Thoracic aorta (tissue), 2 donors: ENCODE data around the gene SORL1-AS1.

Experiments used
- ATAC-seq: fragments of 150-250 bp; one replicate; pipeline ENCODE4 v1.8.0; 2017; ENCODE audit warnings: low read depth; ENCODE audit not compliant: insufficient number of reproducible peaks, low FRiP score
- DNase-seq: peaks from one replicate; pipeline ENCODE4 v3.0.0-alpha.2; 2020; ENCODE audit warnings: low spot score
- H3K27ac ChIP-seq, 2 donors: fragments of 200-600 bp; sonication (generic); 1 replicate in 1 of 2; 2 replicates in 1 of 2; pipeline ENCODE4 v1.5.1; 2016; ENCODE audit warnings: mild to moderate bottlenecking in 2 of 2, moderate library complexity in 2 of 2
- H3K27me3 ChIP-seq: fragments of 200-600 bp; sonication (generic); replicated peaks from 2 replicates; pipeline ENCODE4 v1.6.0; 2016; ENCODE audit warnings: mild to moderate bottlenecking; ENCODE audit not compliant: insufficient read depth
- H3K36me3 ChIP-seq: fragments of 200-600 bp; sonication (generic); one replicate; pipeline ENCODE4 v1.5.1; 2016
- H3K4me1 ChIP-seq, 2 donors: fragments of 200-600 bp; sonication (generic); 1 replicate in 1 of 2; 2 replicates in 1 of 2; pipeline versions ENCODE4 v1.5.1 to v1.6.0; 2016; ENCODE audit warnings: low read depth in 2 of 2, mild to moderate bottlenecking in 1 of 2; ENCODE audit not compliant: control insufficient read depth in 1 of 2
- H3K4me3 ChIP-seq: fragments of 200-600 bp; sonication (generic); 2 replicates; pipeline ENCODE4 v1.5.1; 2016; ENCODE audit warnings: mild to moderate bottlenecking
- H3K9me3 ChIP-seq: fragments of 200-600 bp; sonication (generic); 2 replicates; pipeline ENCODE4 v1.5.1; 2016
- TF ChIP-seq, protein P1 (sequence below): fragments of 200-600 bp; sonication (generic); IDR thresholded peaks from one replicate; pipeline ENCODE4 v1.5.1; 2019; ENCODE audit warnings: antibody characterized with exemption

The SORL1-AS1 gene

DNA sequence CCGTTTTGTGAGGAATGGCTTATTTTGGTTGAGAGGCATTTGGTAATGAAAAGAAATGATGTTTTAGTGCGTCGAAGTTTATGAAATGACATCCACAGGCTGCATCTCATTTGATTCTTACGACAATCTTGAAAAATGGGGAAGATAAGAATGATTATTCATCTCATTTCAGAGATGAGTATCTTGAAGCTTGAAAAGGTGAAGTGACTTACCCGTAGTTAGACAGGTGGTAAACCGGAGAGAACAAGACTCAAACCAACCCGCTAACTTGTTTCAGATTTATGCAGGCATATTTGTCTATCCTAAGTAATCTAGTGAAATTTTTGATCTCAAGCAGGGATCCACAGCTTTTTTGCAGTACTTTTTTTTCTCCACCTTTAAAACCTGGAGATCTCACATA, 9.1 kb upstream of the SORL1-AS1 start:
- no peaks in the 10 kb centered on the region for H3K36me3 ChIP-seq
- H3K27me3 ChIP-seq, result no peaks in the 10 kb centered on the region
- ATAC-seq (no peak), DNase-seq (no peak)
- no peak overlapping the region for H3K27ac ChIP-seq
- H3K4me3 ChIP-seq, result no peak overlapping the region
- TF ChIP-seq, protein P1, sequence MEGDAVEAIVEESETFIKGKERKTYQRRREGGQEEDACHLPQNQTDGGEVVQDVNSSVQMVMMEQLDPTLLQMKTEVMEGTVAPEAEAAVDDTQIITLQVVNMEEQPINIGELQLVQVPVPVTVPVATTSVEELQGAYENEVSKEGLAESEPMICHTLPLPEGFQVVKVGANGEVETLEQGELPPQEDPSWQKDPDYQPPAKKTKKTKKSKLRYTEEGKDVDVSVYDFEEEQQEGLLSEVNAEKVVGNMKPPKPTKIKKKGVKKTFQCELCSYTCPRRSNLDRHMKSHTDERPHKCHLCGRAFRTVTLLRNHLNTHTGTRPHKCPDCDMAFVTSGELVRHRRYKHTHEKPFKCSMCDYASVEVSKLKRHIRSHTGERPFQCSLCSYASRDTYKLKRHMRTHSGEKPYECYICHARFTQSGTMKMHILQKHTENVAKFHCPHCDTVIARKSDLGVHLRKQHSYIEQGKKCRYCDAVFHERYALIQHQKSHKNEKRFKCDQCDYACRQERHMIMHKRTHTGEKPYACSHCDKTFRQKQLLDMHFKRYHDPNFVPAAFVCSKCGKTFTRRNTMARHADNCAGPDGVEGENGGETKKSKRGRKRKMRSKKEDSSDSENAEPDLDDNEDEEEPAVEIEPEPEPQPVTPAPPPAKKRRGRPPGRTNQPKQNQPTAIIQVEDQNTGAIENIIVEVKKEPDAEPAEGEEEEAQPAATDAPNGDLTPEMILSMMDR, result no peak
- peaks cover 18 to 37% of the 10 kb centered on the region in 2 donors for H3K4me1 ChIP-seq
- H3K9me3 ChIP-seq, result no peaks in the 10 kb centered on the region

DNA sequence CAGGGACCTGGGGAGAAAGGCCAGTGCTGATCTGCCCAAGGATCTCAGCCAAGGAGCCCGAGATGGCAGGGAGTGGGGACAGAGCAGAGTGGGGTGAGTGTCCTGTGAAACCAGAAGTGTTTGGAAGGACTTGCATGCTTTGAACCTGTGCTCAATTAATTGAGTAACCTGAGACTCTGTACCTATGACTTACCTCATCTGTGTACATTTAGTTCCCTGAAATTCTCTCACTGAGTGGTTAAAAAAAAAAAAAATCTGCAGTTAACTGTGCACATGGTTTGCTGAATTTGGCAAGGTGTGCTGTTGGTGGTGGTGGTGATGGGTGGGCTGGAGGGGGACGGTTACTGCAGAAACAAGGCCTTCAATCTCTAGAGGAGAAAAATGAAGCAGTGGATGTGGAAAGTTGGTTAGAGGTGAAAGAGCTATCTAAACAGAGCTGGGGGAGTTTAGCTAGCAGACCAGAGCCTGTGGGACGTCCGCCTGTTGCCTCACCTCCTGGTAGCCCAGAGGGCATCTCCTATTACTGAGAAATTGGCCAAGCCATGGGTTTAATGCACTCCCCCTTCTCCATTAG, 8.3 kb upstream of the SORL1-AS1 start:
- ATAC-seq, result no peak
- DNase-seq, result no peak

DNA sequence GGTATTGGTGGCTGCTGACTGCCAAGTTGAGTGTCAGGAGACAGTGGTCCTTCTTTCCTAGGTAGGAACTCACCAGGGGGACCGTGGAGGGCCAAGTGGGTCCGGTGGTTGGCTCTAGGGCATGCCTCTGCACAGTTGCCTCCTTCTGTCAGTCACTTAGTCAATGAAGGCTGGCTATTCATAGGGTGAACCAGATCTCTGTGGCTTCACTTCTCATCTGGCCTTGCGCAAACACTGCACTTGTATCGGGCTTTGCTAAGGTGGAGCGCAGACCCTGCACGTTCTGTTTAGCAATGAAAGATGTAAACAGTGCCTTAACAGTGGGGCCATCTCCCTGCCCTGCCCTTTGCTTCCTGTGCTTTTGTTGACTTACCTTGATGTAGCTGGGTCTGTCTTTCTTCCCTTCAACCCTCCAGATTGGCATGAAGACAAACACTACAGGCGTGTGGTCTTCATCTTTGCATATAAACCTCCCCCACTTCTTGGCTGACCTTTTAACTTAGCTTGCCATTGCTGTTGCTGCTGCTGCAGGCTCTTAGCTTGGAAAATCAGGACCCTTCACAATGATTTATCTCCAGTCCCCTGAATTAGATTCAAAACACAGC, 6.7 kb upstream of the SORL1-AS1 start:
- Histone ChIP-seq H3K27ac (no peak overlapping the region), H3K36me3 (no peaks in the 10 kb centered on the region), H3K27me3 (no peaks in the 10 kb centered on the region), H3K9me3 (no peaks in the 10 kb centered on the region), H3K4me1 (peaks cover 7 to 14% of the 10 kb centered on the region in 2 donors), H3K4me3 (no peak overlapping the region)
- DNase-seq, result no peak
- no peak for ATAC-seq
- TF ChIP-seq, protein P1, result no peak

More for the DNA sequence above, 8.3 kb upstream of the SORL1-AS1 start:
- H3K27ac ChIP-seq, result no peak overlapping the region
- no peaks in the 10 kb centered on the region for H3K36me3 ChIP-seq
- TF ChIP-seq, protein P1, result no peak
- H3K4me1 ChIP-seq, result peaks cover 14 to 29% of the 10 kb centered on the region in 2 donors
- H3K9me3 ChIP-seq, result no peaks in the 10 kb centered on the region
- no peak overlapping the region for H3K4me3 ChIP-seq
- H3K27me3 ChIP-seq, result no peaks in the 10 kb centered on the region

DNA sequence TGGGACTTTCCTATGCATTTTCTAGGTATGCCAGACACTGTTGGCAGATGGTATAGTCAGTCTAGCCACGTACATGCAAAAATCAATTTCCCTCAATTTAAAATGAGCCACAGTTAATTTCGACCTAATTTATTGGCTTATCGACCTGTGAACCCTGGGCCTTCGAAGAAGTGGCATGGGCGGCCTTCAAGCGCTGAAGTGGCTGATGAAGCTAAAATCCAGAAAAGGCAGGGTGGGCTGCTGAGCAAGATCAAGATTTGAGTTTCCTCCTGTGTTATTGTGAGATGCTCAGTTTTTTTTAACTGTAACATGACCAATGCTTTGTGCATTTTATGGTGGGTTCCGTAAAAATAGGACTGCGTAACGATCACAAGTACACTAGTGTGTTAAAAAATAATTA, 5.8 kb upstream of the SORL1-AS1 start:
- TF ChIP-seq, protein P1, result no peak
- no peaks in the 10 kb centered on the region for H3K27me3 ChIP-seq
- peaks cover 0 to 4% of the 10 kb centered on the region in 2 donors for H3K4me1 ChIP-seq
- ATAC-seq (no peak), DNase-seq (no peak)
- no peaks in the 10 kb centered on the region for H3K36me3 ChIP-seq
- no peak overlapping the region for H3K4me3 ChIP-seq
- H3K27ac ChIP-seq, result no peak overlapping the region
- H3K9me3 ChIP-seq, result no peaks in the 10 kb centered on the region

DNA sequence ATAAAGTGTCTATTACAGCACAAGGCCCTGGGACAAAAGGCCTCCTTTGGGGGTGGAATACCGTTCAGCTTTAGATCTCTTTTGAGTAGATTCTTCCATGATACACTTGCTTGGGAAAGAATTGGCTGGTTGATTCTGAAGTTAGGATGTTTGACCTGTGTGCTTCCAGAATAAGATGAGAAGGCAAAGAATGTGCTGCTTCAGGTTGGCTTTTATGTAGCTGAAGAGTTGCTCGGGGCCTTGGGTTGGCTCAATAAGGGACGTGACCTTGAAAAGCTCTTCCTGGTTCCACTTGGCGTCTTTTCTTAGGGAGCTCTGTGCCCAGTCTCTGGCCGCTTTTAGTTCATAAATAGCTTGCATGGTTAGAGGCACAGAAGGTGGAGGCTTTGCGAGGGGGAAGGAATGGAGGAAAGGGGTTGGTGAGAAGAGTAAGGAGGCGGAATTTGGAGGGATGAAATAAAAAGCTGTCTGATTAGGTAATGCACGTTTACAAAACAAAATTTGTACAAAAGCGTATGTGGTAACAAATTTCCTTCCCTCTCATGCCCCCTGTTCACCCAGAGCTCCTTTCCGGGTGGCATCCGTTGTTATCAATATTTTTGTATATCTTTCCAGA, 4.2 kb upstream of the SORL1-AS1 start:
- TF ChIP-seq, protein P1, result no peak
- peaks cover 4 to 8% of the 10 kb centered on the region in 2 donors for H3K4me1 ChIP-seq
- H3K27ac ChIP-seq, result no peak overlapping the region
- H3K4me3 ChIP-seq, result no peak overlapping the region
- DNase-seq, result no peak
- no peaks in the 10 kb centered on the region for H3K9me3 ChIP-seq
- no peak for ATAC-seq
- no peaks in the 10 kb centered on the region for H3K36me3 ChIP-seq
- H3K27me3 ChIP-seq, result no peaks in the 10 kb centered on the region
